GM12891 (cell line): Measurements from ENCODE around the gene PADI1. TPM values are rescaled to one million over a fixed set of nuclear protein-coding genes. Genes with fewer than 3 reads are reported as not detected.

ENCODE experiments used
- DNase-seq: peaks from one replicate; pipeline ENCODE4 v3.0.0; 2011; ENCODE audit warnings: low spot score; ENCODE audit not compliant: insufficient read length
- FAIRE-seq: peaks from 2 replicates; lab custom pipeline; 2011; peaks lifted over from hg19 to GRCh38; lab: Jason Lieb, UNC
- PAX5 ChIP-seq: IDR thresholded peaks from 2 replicates; pipeline ENCODE4 v1.6.1; 2011; ENCODE audit warnings: low read length, moderate library complexity, mild to moderate bottlenecking; ENCODE audit not compliant: insufficient read depth, severe bottlenecking
- POLR2A ChIP-seq: IDR thresholded peaks from 2 replicates; pipeline ENCODE4 v1.6.1; 2011; ENCODE audit warnings: low read depth, low read length, control low read depth
- POLR2AphosphoS5 ChIP-seq: IDR thresholded peaks from 2 replicates; pipeline ENCODE4 v1.6.1; 2011; ENCODE audit warnings: low read depth, low read length, control low read depth
- POU2F2 ChIP-seq: IDR thresholded peaks from 2 replicates; pipeline ENCODE4 v1.6.1; 2011; ENCODE audit warnings: low read depth, mild to moderate bottlenecking, control low read depth, low read length, moderate library complexity
- SPI1 ChIP-seq: IDR thresholded peaks from 2 replicates; pipeline ENCODE4 v1.6.1; 2011; ENCODE audit warnings: low read depth, low read length, control low read depth
- TAF1 ChIP-seq: IDR thresholded peaks from 2 replicates; pipeline ENCODE4 v1.6.1; 2011; ENCODE audit warnings: low read depth, low read length, control low read depth
- polyA plus RNA-seq: library from polyadenylated mRNA; unstranded; fragments of >200 nt; gene quantifications from one replicate; pipeline ENCODE4 v1.2.1, GENCODE V29; 2012; ENCODE audit warnings: low read depth, missing spikeins, inconsistent platforms; ENCODE audit not compliant: missing spikeins

Gene PADI1, protein sequence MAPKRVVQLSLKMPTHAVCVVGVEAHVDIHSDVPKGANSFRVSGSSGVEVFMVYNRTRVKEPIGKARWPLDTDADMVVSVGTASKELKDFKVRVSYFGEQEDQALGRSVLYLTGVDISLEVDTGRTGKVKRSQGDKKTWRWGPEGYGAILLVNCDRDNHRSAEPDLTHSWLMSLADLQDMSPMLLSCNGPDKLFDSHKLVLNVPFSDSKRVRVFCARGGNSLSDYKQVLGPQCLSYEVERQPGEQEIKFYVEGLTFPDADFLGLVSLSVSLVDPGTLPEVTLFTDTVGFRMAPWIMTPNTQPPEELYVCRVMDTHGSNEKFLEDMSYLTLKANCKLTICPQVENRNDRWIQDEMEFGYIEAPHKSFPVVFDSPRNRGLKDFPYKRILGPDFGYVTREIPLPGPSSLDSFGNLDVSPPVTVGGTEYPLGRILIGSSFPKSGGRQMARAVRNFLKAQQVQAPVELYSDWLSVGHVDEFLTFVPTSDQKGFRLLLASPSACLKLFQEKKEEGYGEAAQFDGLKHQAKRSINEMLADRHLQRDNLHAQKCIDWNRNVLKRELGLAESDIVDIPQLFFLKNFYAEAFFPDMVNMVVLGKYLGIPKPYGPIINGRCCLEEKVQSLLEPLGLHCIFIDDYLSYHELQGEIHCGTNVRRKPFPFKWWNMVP
- polyA plus RNA-seq = not detected

DNA sequence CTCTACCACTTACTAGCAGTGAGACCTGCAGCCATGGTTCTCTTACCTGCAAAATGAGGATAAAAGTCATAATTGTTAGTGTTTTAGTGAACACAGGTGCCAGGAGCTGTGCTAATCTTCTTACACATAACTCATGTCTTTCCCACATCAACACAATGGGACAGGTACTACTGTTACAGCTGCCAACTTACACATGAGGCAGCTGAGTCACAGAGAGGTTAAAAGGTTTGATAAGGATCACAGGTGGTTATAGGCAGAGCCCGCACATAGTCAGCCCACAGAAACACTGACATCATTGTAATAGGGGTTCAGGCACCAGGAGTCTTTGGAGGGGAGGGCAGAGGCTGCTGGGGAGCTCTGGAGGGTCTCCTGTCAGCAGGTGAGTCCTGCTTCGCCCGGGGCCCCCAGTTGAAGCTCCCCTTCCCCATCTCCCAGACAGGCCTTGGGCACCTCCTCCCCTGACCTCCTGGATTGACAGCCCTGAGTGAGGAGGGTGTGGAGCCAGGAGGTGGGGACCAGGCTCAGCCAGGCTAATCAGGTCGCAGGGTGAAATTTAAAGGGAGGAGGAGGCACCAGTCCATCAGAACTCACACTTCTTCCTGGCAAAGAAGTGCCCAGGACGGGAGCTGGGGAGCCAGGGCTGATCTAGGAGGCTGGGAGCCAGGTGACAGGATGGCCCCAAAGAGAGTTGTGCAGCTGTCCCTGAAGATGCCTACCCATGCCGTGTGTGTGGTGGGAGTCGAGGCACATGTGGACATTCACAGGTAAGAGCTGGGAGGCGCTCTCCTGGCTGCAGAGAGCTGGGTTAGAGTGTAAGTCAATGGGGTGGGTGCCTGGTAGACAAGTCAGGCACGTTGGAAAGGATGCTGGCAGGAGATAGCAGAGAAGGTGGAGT lies at the start of gene PADI1:
Gene PADI1, plus strand, starts transcription at position 583 of the 895 bp plus-strand sequence. Its CDS starts 90 bp downstream, at position 673.
- DNase-seq (no peak), FAIRE-seq (no peak)
- no peak for TF ChIP-seq POU2F2
- no peak for TF ChIP-seq POLR2AphosphoS5
- TF ChIP-seq SPI1 = no peak
- TF ChIP-seq POLR2A = no peak
- no peak for TF ChIP-seq TAF1
- no peak for TF ChIP-seq PAX5

DNA sequence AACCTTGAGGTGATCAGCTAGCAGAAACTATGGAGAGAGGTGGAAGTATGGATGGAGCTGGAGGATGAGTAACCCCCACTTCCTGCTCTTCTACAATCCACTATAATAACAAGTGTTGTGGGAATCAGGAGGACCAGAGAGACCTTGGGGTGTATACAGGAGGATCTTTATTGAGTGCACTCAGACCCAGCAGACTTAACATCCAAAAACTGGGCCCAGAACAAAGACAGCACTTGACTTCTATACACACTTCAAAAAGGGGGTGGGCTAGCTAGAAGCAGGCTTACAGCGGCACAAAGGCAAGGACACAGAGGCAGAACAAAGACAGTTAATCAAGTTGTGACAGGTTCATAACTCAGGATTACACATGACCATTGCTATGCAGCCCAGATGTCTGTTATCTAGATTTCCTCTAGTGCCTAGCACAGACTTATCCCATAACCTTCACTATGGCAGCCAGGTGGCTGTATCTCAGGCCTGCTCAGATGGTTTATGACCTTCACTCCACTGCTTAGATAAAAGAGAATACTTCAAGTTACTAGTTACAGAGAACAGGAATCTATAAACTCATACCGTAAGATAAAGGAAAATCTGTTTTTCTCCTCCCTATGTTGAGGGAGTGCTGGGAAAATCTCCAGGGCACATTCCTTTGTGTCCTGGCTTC lies 49.5 kb upstream of the PADI1 start:
- DNase-seq (no peak), FAIRE-seq (no peak)
- no peak for TF ChIP-seq POLR2A
- no peak for TF ChIP-seq TAF1
- no peak for TF ChIP-seq PAX5
- TF ChIP-seq SPI1 = no peak
- TF ChIP-seq POLR2AphosphoS5 = no peak
- TF ChIP-seq POU2F2 = no peak

DNA sequence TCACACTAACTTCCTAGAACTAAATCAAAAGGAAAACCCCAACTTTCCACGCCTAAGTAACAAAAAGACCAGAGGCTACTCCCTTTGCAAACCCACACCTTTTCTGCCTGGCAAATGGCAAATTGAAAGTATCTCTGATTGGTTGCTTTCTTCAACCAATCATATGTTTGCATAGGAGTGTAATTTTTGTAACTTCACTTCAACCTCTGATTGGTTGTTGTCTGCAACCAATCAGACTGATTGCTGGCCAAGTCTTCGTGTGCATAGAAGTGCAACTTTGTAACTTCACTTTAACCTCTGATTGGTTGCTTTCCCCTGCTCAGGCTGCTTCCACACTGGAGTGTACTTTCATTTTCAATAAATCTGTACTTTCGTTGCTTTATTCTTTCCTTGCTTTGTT lies 48.8 kb upstream of the PADI1 start:
- DNase-seq = no peak
- FAIRE-seq = peak; percentile 66
- TF ChIP-seq POU2F2 (no peak), POLR2A (no peak), PAX5 (no peak), TAF1 (no peak), POLR2AphosphoS5 (no peak), SPI1 (no peak)

DNA sequence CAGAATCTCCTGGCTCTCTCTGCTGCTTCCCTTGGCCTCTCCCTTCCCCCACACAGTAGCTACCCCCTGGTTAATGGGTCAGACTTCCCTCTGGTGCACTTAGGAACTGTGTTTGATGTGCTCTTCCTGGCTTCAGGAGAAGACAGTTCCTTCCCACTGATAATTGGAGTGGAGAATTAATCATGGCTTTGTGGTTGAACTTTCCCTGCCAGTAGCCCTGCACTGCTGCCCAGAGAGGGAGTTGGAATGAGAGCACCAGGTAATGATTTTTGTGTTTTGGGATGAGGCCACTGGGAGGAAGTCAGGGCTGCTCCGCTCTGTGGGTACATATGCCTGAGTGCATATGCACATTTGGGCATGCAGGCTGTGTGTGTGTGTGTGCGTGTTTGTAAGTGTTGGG lies 46.0 kb upstream of the PADI1 start:
- FAIRE-seq (no peak), DNase-seq (no peak)
- no peak for TF ChIP-seq TAF1
- no peak for TF ChIP-seq POLR2A
- TF ChIP-seq PAX5 = no peak
- no peak for TF ChIP-seq POLR2AphosphoS5

DNA sequence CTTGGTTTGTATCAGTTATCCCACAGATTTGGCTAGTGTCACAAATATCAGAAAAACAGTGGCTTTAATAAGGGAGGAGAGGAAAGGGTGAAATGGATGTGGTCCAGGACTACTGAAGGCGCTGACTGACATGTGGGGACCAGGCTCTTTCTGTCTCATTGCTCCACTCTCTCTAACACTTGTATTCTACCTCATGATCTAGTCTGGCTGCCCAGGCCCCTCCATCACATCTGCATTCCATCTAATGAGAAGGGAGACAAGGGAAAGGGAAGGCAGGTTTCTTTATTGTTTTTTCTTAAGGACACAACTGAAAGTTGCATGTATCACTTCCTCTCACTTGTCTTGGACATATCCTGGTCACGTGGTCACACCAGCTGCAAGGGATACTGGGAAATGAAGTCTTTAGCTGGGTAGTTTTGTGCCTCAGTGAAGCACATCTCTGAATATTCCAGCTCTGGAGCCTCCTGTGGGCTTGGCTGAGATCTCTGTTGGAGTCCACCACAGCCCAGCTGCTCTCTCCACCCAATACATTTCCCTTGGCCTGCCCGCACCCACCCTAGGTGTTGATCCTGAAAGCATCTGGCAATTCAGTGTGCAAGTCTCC lies 43.7 kb upstream of the PADI1 start:
- TF ChIP-seq POLR2A = no peak
- peak; percentile 62 for TF ChIP-seq SPI1
- TF ChIP-seq TAF1 = no peak
- TF ChIP-seq POU2F2 = no peak
- no peak for TF ChIP-seq PAX5
- TF ChIP-seq POLR2AphosphoS5 = no peak
- DNase-seq (no peak), FAIRE-seq (peak; percentile 82)

DNA sequence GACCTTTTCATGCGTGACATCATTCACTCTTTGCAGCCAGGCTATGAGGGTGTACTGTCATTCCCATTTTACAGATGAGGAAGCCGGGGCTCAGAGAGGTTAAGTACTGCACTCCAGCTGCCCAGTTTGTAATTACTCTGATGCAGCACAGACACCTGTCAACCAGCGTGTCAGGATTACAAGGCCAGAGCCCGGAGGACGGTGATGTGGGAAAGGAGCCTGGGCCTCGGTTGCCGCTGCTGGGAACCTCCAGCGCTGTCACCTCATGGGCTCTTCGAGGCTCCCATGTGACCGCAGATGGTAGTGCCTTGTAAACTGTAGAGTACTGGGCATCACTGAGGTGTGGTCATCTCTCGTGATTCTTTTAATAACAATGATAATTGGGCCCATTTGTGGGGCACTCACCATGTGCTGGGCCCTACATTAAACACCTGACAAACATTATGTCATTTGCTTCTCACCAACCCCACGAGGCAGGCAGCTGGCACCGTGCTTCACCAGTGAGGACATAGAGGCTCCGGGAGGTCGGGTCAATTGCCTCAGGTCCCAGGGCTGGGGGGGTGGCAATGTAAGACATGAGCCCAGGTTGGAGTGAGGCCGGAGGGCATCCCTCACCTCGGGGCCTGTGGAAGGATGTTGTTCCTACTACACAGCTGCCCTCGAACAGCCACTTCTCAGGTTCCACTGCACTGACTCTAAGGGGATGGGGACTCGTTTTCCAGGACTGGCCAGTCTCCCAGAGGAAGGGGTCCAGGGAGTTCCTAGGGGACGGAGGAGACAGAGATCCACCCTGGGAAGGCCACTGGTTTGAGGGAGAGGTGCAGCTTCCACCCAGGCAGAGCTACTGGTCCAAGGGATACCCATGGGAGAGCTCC lies 42.8 kb upstream of the PADI1 start:
- TF ChIP-seq POLR2A = no peak
- TF ChIP-seq POU2F2 = no peak
- TF ChIP-seq PAX5 = no peak
- TF ChIP-seq TAF1 = no peak
- no peak for TF ChIP-seq POLR2AphosphoS5
- no peak for TF ChIP-seq SPI1
- no peak for DNase-seq
- no peak for FAIRE-seq

DNA sequence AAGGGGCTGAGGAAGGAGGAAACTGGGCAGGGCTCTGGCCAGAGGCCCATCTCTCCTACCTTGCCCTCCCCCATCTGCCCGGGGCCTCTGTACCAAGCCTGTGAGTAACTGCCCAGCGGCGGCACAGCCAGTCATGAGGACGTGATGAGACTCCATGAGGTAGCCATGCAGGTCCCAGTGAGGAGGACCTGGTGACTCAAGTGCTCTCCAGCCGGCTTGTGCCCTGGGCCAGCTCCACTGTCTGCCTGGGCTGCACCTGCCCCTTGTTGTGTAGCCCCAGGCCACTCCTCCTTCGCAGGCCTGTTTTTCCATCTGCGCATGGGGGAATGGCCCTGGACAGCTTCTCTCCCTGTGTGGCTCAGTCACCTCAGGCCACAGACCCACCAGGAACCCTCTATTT lies 42.0 kb upstream of the PADI1 start:
- TF ChIP-seq PAX5 (no peak), POLR2A (no peak), POLR2AphosphoS5 (no peak), POU2F2 (no peak), TAF1 (no peak), SPI1 (no peak)
- DNase-seq = no peak
- no peak for FAIRE-seq

DNA sequence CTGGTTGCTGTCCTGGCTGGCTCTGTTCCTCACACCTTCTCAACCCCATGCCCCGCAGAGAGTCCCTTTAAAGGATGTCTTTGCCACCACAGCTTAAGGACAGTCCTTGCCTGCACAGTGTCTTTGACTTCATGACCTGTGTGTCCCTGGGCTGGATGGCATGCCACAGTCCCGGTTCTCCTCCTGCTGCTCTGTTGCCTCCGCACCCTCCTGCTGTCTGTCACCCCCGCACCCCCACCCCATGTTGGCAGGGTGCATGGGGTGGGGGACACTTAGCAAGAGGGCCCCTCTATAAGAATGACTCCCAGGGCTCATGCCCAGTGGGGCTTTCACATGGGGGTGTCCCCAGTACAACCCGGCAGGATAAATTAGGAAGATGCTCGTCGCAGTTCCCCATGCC lies 41.6 kb upstream of the PADI1 start:
- no peak for FAIRE-seq
- TF ChIP-seq PAX5 = no peak
- TF ChIP-seq POLR2A = no peak
- no peak for TF ChIP-seq POU2F2
- no peak for TF ChIP-seq TAF1
- no peak for TF ChIP-seq SPI1
- no peak for TF ChIP-seq POLR2AphosphoS5
- no peak for DNase-seq
